Esophagus squamous epithelium (tissue), 4 donors: ENCODE data around the gene GABRG3.

Experiments
- CTCF ChIP-seq, 6 experiments: fragments of 450-650 bp in 4 of 6; fragments of 200-600 bp in 2 of 6; sonication (generic) in 2 of 6; IDR thresholded peaks; one replicate each; pipeline ENCODE4 v1.5.1; 2016 to 2019; ENCODE audit warnings: antibody characterized with exemption in 6 of 6, mild to moderate bottlenecking in 4 of 6, moderate library complexity in 4 of 6
- POLR2A ChIP-seq, 4 donors: fragments of 450-650 bp; IDR thresholded peaks; one replicate each; pipeline ENCODE4 v1.6.1; 2017; ENCODE audit warnings: antibody characterized with exemption in 4 of 4, mild to moderate bottlenecking in 4 of 4, moderate library complexity in 3 of 4

DNA sequence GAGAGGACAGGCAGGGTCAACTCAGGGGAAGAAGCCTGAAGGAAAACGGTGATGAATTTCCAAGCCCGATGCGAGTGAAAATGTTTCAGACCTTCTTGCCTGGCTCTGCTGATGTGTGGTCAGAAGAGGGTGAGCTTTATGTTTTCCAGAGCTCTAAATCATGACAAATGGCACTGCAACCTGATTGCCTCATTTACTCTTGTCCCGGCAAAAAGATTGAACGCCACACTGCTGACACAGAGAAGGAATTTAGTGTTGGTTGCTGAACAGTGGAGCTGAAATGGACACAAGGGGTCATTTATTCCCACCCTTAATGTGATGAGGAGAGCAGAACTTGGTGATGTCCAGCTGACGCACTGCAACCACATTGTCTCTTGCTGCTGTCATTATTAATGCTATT is 36.1 kb upstream of the GABRG3 start:
- TF ChIP-seq CTCF (IDR thresholded peaks at IDR 0.05) = no peak
- no peak for TF ChIP-seq POLR2A (IDR thresholded peaks at IDR 0.05)
